HepG2 (cell line): ENCODE measurements around the gene GH2. TPM values are rescaled to one million over a fixed set of nuclear protein-coding genes. Genes with fewer than 3 reads are reported as not detected.

Experiments used
- ATF7-NPFF ChIP-seq: sonication (generic); formaldehyde crosslinking; IDR thresholded peaks from 2 replicates; pipeline ENCODE4 v1.8.1; 2023; ENCODE audit warnings: mild to moderate bottlenecking, low read depth, missing genetic modification reagents, moderate library complexity
- BHLHE40 ChIP-seq: IDR thresholded peaks from 2 replicates; pipeline ENCODE4 v1.6.1; 2011; ENCODE audit warnings: low read length, improper control_type of control experiment
- CENPX ChIP-seq: sonication (generic); formaldehyde crosslinking; IDR thresholded peaks from 2 replicates; pipeline ENCODE4 v1.9.0; 2021; ENCODE audit warnings: mild to moderate bottlenecking, missing genetic modification reagents, moderate library complexity
- ELF4 ChIP-seq: sonication (generic); formaldehyde crosslinking; IDR thresholded peaks from 2 replicates; pipeline ENCODE4 v1.5.0; 2020; ENCODE audit warnings: missing genetic modification reagents, mild to moderate bottlenecking, moderate library complexity, borderline replicate concordance
- KAT8 ChIP-seq: IDR thresholded peaks from 2 replicates; pipeline ENCODE4 v1.6.1; 2016; ENCODE audit warnings: missing genetic modification reagents, missing compliant biosample characterization
- MXD4 ChIP-seq: IDR thresholded peaks from 2 replicates; pipeline ENCODE4 v1.6.1; 2016; ENCODE audit warnings: mild to moderate bottlenecking, missing biosample characterization, missing genetic modification reagents
- MZF1 ChIP-seq: sonication (generic); formaldehyde crosslinking; IDR thresholded peaks from 2 replicates; pipeline ENCODE4 v1.8.1; 2023; ENCODE audit warnings: mild to moderate bottlenecking, missing genetic modification reagents, borderline replicate concordance
- NR1H2 ChIP-seq: sonication (generic); formaldehyde crosslinking; IDR thresholded peaks from 2 replicates; pipeline ENCODE4 v1.8.1; 2022; ENCODE audit warnings: low read depth, missing genetic modification reagents, borderline replicate concordance
- RBAK ChIP-seq: sonication (generic); formaldehyde crosslinking; IDR thresholded peaks from 2 replicates; pipeline ENCODE4 v1.5.1; 2020; ENCODE audit warnings: mild to moderate bottlenecking, missing genetic modification reagents
- RCOR2 ChIP-seq: IDR thresholded peaks from 2 replicates; pipeline ENCODE4 v1.6.1; 2016; ENCODE audit warnings: missing biosample characterization, missing genetic modification reagents
- REL ChIP-seq: sonication (generic); formaldehyde crosslinking; conservative IDR thresholded peaks from 2 replicates; pipeline ENCODE4 v1.8.0; 2022; ENCODE audit warnings: mild to moderate bottlenecking, missing genetic modification reagents, moderate library complexity
- SNAPC2 ChIP-seq: sonication (generic); formaldehyde crosslinking; IDR thresholded peaks from 2 replicates; pipeline ENCODE4 v1.8.1; 2022; ENCODE audit warnings: mild to moderate bottlenecking, missing genetic modification reagents
- ZFP36 ChIP-seq: fragments of 150-350 bp; IDR thresholded peaks from 2 replicates; pipeline ENCODE4 v1.6.1; 2018; ENCODE audit warnings: borderline replicate concordance, low read length, low read depth; ENCODE audit not compliant: partially characterized antibody
- ZNF580 ChIP-seq: IDR thresholded peaks from 2 replicates; pipeline ENCODE4 v1.6.1; 2016; ENCODE audit warnings: low read depth, borderline replicate concordance
- ZUFSP ChIP-seq: sonication (generic); formaldehyde crosslinking; IDR thresholded peaks from 2 replicates; pipeline ENCODE4 v1.9.0; 2021; ENCODE audit warnings: missing genetic modification reagents, mild to moderate bottlenecking, borderline replicate concordance
- polyA plus RNA-seq, 8 experiments: library from polyadenylated mRNA; depleted of rRNA in 3 of 8; stranded (reverse) in 7 of 8; unstranded in 1 of 8; fragments of >200 nt; fragmentation: Illumina TruSeq in 4 of 8; extraction: Trizol in 4 of 8; gene quantifications; 2 replicates each; pipeline versions ENCODE4 v1.2.1 to v1.2.3, GENCODE V29; 2011 to 2016; ENCODE audit warnings: low read depth in 4 of 8, missing spikeins in 1 of 8, mixed read lengths in 1 of 8; ENCODE audit not compliant: insufficient read depth in 1 of 8
- total RNA-seq, 5 experiments: library from RNA; depleted of rRNA; stranded (reverse); fragments of >200 nt; fragmentation: Illumina TruSeq; extraction: Trizol; gene quantifications; 2 replicates each; pipeline ENCODE4 v1.2.3, GENCODE V29; 2016; ENCODE audit warnings: low read depth in 1 of 5
- TF ChIP-seq, protein P1 (sequence below): sonication (generic); formaldehyde crosslinking; conservative IDR thresholded peaks from 2 replicates; pipeline ENCODE4 v1.8.0; 2022; ENCODE audit warnings: mild to moderate bottlenecking, moderate library complexity, missing genetic modification reagents
- TF ChIP-seq, protein P2 (sequence below): IDR thresholded peaks from 2 replicates; pipeline ENCODE4 v1.6.1; 2016
- TF ChIP-seq, protein P3 (sequence below): sonication (generic); formaldehyde crosslinking; IDR thresholded peaks from 2 replicates; pipeline ENCODE4 v1.4.0; 2020; ENCODE audit warnings: missing genetic modification reagents

GH2 gene
- total and polyA plus RNA-seq, 2 of the 13 experiments (the other 11 are each of a cell fraction or from before 2014, with no cell fraction given): not detected

DNA sequence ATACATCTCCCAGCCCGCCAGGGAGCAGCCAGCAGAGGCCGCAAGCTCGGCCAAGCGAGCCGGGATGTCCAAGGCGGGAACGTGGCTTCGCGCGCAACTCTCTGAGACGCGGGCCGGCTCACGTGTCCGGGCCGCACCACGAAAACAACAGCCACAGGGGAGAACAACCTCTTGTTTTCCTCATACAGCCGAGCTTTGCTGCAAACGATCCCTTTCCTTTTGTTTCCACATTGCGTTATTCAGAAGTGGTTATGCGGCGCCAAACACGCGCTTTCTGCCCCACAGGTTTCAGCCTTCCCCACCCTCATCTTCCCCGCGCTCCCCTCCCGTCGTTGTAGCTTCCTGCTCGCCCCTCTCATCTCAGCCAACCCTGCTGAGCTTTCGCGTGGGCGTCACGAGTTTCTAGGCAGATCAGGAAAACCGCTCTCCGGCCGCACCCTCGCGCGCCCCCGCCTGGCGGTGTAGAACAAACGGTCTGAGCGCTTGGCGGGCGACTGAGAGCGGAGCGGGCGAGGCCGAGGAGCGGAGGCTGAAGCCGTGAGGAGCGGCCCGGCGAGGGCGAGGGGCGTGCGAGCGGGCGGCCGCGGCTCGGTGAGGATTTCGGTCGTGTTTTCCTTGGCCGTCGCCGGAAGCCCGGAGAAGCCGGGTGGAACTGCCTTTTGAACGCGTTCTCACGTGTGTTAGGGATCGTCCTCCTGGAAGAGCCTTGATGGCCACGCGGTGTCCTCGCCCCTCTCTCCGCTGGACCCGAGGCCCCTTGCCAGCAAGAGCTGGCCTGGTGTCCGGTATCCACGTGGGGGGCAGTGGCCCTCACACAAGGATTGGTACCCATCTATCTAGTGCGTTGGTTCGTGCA lies 32.7 kb downstream of the GH2 start (continued):
- TF ChIP-seq, protein P1, sequence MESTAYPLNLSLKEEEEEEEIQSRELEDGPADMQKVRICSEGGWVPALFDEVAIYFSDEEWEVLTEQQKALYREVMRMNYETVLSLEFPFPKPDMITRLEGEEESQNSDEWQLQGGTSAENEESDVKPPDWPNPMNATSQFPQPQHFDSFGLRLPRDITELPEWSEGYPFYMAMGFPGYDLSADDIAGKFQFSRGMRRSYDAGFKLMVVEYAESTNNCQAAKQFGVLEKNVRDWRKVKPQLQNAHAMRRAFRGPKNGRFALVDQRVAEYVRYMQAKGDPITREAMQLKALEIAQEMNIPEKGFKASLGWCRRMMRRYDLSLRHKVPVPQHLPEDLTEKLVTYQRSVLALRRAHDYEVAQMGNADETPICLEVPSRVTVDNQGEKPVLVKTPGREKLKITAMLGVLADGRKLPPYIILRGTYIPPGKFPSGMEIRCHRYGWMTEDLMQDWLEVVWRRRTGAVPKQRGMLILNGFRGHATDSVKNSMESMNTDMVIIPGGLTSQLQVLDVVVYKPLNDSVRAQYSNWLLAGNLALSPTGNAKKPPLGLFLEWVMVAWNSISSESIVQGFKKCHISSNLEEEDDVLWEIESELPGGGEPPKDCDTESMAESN (CRISPR knock-in tag): no peak
- TF ChIP-seq MZF1 (no peak), NR1H2 (no peak), MXD4 (CRISPR knock-in tag) (no peak), ZUFSP (no peak), RBAK (CRISPR knock-in tag) (no peak), CENPX (CRISPR knock-in tag) (no peak), ZNF580 (no peak), ZFP36 (no peak), BHLHE40 (peak; percentile 91), ELF4 (CRISPR knock-in tag) (no peak), RCOR2 (peak; percentile 50; the same call in 1 of the 2 replicates), ATF7-NPFF (CRISPR knock-in tag) (peak; percentile 49), KAT8 (no peak), SNAPC2 (CRISPR knock-in tag) (no peak), REL (CRISPR knock-in tag) (no peak)
- TF ChIP-seq, protein P2, sequence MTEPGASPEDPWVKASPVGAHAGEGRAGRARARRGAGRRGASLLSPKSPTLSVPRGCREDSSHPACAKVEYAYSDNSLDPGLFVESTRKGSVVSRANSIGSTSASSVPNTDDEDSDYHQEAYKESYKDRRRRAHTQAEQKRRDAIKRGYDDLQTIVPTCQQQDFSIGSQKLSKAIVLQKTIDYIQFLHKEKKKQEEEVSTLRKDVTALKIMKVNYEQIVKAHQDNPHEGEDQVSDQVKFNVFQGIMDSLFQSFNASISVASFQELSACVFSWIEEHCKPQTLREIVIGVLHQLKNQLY: no peak
- TF ChIP-seq, protein P3, sequence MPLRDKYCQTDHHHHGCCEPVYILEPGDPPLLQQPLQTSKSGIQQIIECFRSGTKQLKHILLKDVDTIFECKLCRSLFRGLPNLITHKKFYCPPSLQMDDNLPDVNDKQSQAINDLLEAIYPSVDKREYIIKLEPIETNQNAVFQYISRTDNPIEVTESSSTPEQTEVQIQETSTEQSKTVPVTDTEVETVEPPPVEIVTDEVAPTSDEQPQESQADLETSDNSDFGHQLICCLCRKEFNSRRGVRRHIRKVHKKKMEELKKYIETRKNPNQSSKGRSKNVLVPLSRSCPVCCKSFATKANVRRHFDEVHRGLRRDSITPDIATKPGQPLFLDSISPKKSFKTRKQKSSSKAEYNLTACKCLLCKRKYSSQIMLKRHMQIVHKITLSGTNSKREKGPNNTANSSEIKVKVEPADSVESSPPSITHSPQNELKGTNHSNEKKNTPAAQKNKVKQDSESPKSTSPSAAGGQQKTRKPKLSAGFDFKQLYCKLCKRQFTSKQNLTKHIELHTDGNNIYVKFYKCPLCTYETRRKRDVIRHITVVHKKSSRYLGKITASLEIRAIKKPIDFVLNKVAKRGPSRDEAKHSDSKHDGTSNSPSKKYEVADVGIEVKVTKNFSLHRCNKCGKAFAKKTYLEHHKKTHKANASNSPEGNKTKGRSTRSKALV: no peak
